ENCODE data around the gene PHYH. TPM values are rescaled to one million over a fixed set of nuclear protein-coding genes. Genes with fewer than 3 reads are reported as not detected.

Gene PHYH
- total RNA-seq, 1 experiment from 2014 or later = 3.5 TPM

GRCh38 chr10:13316635-13317311 lies 16.9 kb upstream of the PHYH start:
- Histone ChIP-seq H3K27me3 (ENCODE audit: low read length) (no peaks in the 10 kb centered on the region), H2AFZ (ENCODE audit: low read length) (no peak overlapping the region), H3K9me3 (ENCODE audit: low read length) (no peaks in the 10 kb centered on the region), H3K27ac (ENCODE audit: low read length) (no peak overlapping the region), H3K36me3 (ENCODE audit: insufficient read depth, low read length) (peaks cover 2% of the 10 kb centered on the region; the same call in 1 of the 2 replicates), H3K9ac (ENCODE audit: low read length) (no peak overlapping the region), H3K4me1 (ENCODE audit: low read length) (no peaks in the 10 kb centered on the region), H4K20me1 (ENCODE audit: insufficient read depth, low read depth, low read length) (no peaks in the 10 kb centered on the region), H3K4me2 (ENCODE audit: low read depth, low read length, poor library complexity, severe bottlenecking) (no peak overlapping the region), H3K9me2 (replicated peaks; ENCODE audit: insufficient read depth, low read length) (no peaks in the 10 kb centered on the region), H3K4me3 (ENCODE audit: low read length) (no peak overlapping the region), H3K79me2 (ENCODE audit: low read length) (no peaks in the 10 kb centered on the region)
- DNase-seq = no peak

- no peak overlapping the region for H3K9ac ChIP-seq (ENCODE audit: low read length)
- H3K4me2 ChIP-seq (ENCODE audit: low read depth, low read length, poor library complexity, severe bottlenecking) = no peak overlapping the region
- no peaks in the 10 kb centered on the region for H3K4me1 ChIP-seq (ENCODE audit: low read length)
- no peak overlapping the region for H3K27ac ChIP-seq (ENCODE audit: low read length)
- no peaks in the 10 kb centered on the region for H4K20me1 ChIP-seq (ENCODE audit: insufficient read depth, low read depth, low read length)
- no peak overlapping the region for H2AFZ ChIP-seq (ENCODE audit: low read length)
- no peaks in the 10 kb centered on the region for H3K79me2 ChIP-seq (ENCODE audit: low read length)
- DNase-seq = no peak
- H3K9me2 ChIP-seq (replicated peaks; ENCODE audit: insufficient read depth, low read length) = no peaks in the 10 kb centered on the region
- no peak overlapping the region for H3K4me3 ChIP-seq (ENCODE audit: low read length)
- no peaks in the 10 kb centered on the region; the same call in 1 of the 2 replicates for H3K36me3 ChIP-seq (ENCODE audit: insufficient read depth, low read length)
- H3K27me3 ChIP-seq (ENCODE audit: low read length) = no peaks in the 10 kb centered on the region
- H3K9me3 ChIP-seq (ENCODE audit: low read length) = no peaks in the 10 kb centered on the region
Measured at GRCh38 chr10:13315361-13315760, 15.5 kb upstream of the PHYH start.

- Histone ChIP-seq H3K9ac (ENCODE audit: low read length) (no peak overlapping the region), H3K4me2 (ENCODE audit: low read depth, low read length, poor library complexity, severe bottlenecking) (no peak overlapping the region), H2AFZ (ENCODE audit: low read length) (no peak overlapping the region), H3K9me3 (ENCODE audit: low read length) (no peaks in the 10 kb centered on the region), H3K36me3 (ENCODE audit: insufficient read depth, low read length) (no peaks in the 10 kb centered on the region), H3K79me2 (ENCODE audit: low read length) (no peaks in the 10 kb centered on the region), H3K4me1 (ENCODE audit: low read length) (no peaks in the 10 kb centered on the region), H3K27ac (ENCODE audit: low read length) (no peak overlapping the region), H3K27me3 (ENCODE audit: low read length) (no peaks in the 10 kb centered on the region), H4K20me1 (ENCODE audit: insufficient read depth, low read depth, low read length) (no peaks in the 10 kb centered on the region), H3K9me2 (replicated peaks; ENCODE audit: insufficient read depth, low read length) (no peaks in the 10 kb centered on the region), H3K4me3 (ENCODE audit: low read length) (no peak overlapping the region)
- no peak for DNase-seq
Measured at GRCh38 chr10:13311177-13311575, 11.3 kb upstream of the PHYH start.

DNA sequence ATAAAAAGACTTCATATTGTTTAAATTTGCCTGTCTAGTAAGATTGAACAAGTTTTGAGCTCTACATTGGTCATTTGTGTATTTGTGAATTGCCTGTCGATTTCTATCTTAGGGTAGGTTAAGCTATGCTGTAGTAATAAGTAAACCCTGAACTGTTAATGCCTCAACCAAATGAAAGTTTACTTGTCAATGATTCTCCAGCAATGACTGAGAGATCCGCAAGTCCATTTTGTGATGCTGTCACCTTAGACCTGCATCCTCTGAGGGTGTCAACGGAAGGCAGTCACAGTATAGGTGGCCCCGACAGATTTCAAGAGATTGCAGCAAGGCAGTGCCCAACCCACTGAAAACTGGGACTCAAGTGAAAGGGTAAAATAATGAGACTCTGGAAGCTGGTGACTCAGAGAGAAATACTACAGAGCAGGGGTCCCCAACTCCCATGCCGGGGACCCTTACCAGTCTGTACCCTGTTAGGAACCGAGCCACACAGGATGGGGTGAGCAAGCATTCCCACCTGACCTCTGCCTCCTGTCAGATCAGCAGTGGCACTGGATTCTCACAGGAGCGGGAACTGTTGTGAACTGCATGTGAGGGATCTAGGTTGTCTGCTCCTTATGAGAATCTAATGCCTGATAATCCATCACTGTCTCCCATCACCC lies 10.8 kb upstream of the PHYH start:
- no peak overlapping the region for H3K9ac ChIP-seq (ENCODE audit: low read length)
- no peak for DNase-seq
- H2AFZ ChIP-seq (ENCODE audit: low read length) = no peak overlapping the region
- H3K4me1 ChIP-seq (ENCODE audit: low read length) = no peaks in the 10 kb centered on the region
- no peaks in the 10 kb centered on the region for H4K20me1 ChIP-seq (ENCODE audit: insufficient read depth, low read depth, low read length)
- no peak overlapping the region for H3K4me3 ChIP-seq (ENCODE audit: low read length)
- H3K27ac ChIP-seq (ENCODE audit: low read length) = no peak overlapping the region
- no peaks in the 10 kb centered on the region for H3K27me3 ChIP-seq (ENCODE audit: low read length)
- H3K4me2 ChIP-seq (ENCODE audit: low read depth, low read length, poor library complexity, severe bottlenecking) = no peak overlapping the region
- no peaks in the 10 kb centered on the region for H3K9me2 ChIP-seq (replicated peaks; ENCODE audit: insufficient read depth, low read length)
- H3K79me2 ChIP-seq (ENCODE audit: low read length) = no peaks in the 10 kb centered on the region
- no peaks in the 10 kb centered on the region for H3K36me3 ChIP-seq (ENCODE audit: insufficient read depth, low read length)
- H3K9me3 ChIP-seq (ENCODE audit: low read length) = no peaks in the 10 kb centered on the region

GRCh38 chr10:13309792-13310191 lies 9.9 kb upstream of the PHYH start:
- Histone ChIP-seq H3K4me2 (ENCODE audit: low read depth, low read length, poor library complexity, severe bottlenecking) (no peak overlapping the region), H3K36me3 (ENCODE audit: insufficient read depth, low read length) (no peaks in the 10 kb centered on the region), H3K27ac (ENCODE audit: low read length) (no peak overlapping the region), H3K9me2 (replicated peaks; ENCODE audit: insufficient read depth, low read length) (no peaks in the 10 kb centered on the region), H3K27me3 (ENCODE audit: low read length) (no peaks in the 10 kb centered on the region), H3K4me3 (ENCODE audit: low read length) (no peak overlapping the region), H2AFZ (ENCODE audit: low read length) (no peak overlapping the region), H4K20me1 (ENCODE audit: insufficient read depth, low read depth, low read length) (no peaks in the 10 kb centered on the region), H3K79me2 (ENCODE audit: low read length) (no peaks in the 10 kb centered on the region), H3K9ac (ENCODE audit: low read length) (no peak overlapping the region), H3K4me1 (ENCODE audit: low read length) (no peaks in the 10 kb centered on the region), H3K9me3 (ENCODE audit: low read length) (no peaks in the 10 kb centered on the region)
- no peak for DNase-seq

GRCh38 chr10:13308096-13308495 lies 8.2 kb upstream of the PHYH start:
- Histone ChIP-seq H3K9me3 (ENCODE audit: low read length) (no peaks in the 10 kb centered on the region), H3K4me3 (ENCODE audit: low read length) (no peak overlapping the region), H3K4me1 (ENCODE audit: low read length) (no peaks in the 10 kb centered on the region), H3K27me3 (ENCODE audit: low read length) (no peaks in the 10 kb centered on the region), H3K4me2 (ENCODE audit: low read depth, low read length, poor library complexity, severe bottlenecking) (no peak overlapping the region), H3K27ac (ENCODE audit: low read length) (no peak overlapping the region), H2AFZ (ENCODE audit: low read length) (no peak overlapping the region), H4K20me1 (ENCODE audit: insufficient read depth, low read depth, low read length) (no peaks in the 10 kb centered on the region), H3K79me2 (ENCODE audit: low read length) (no peaks in the 10 kb centered on the region), H3K9me2 (replicated peaks; ENCODE audit: insufficient read depth, low read length) (no peaks in the 10 kb centered on the region), H3K36me3 (ENCODE audit: insufficient read depth, low read length) (no peaks in the 10 kb centered on the region), H3K9ac (ENCODE audit: low read length) (no peak overlapping the region)
- no peak for DNase-seq

- H3K4me1 ChIP-seq (ENCODE audit: low read length) = peaks cover 11% of the 10 kb centered on the region
- no peaks in the 10 kb centered on the region for H3K27me3 ChIP-seq (ENCODE audit: low read length)
- no peak overlapping the region for H3K4me2 ChIP-seq (ENCODE audit: low read depth, low read length, poor library complexity, severe bottlenecking)
- no peaks in the 10 kb centered on the region for H3K79me2 ChIP-seq (ENCODE audit: low read length)
- H3K4me3 ChIP-seq (ENCODE audit: low read length) = no peak overlapping the region
- no peak overlapping the region for H3K27ac ChIP-seq (ENCODE audit: low read length)
- no peak overlapping the region for H2AFZ ChIP-seq (ENCODE audit: low read length)
- DNase-seq = no peak
- H4K20me1 ChIP-seq (ENCODE audit: insufficient read depth, low read depth, low read length) = no peaks in the 10 kb centered on the region
- H3K9me2 ChIP-seq (replicated peaks; ENCODE audit: insufficient read depth, low read length) = no peaks in the 10 kb centered on the region
- no peaks in the 10 kb centered on the region for H3K36me3 ChIP-seq (ENCODE audit: insufficient read depth, low read length)
- no peaks in the 10 kb centered on the region for H3K9me3 ChIP-seq (ENCODE audit: low read length)
- no peak overlapping the region for H3K9ac ChIP-seq (ENCODE audit: low read length)
Measured at GRCh38 chr10:13306103-13306502, 6.2 kb upstream of the PHYH start.

- H3K4me2 ChIP-seq (ENCODE audit: low read depth, low read length, poor library complexity, severe bottlenecking) = peak overlapping the region; percentile 73
Measured at GRCh38 chr10:13302821-13303555, 3.1 kb upstream of the PHYH start.

More at GRCh38 chr10:13302821-13303555, 3.1 kb upstream of the PHYH start:
- H3K9me2 ChIP-seq (replicated peaks; ENCODE audit: insufficient read depth, low read length) = no peaks in the 10 kb centered on the region
- H4K20me1 ChIP-seq (ENCODE audit: insufficient read depth, low read depth, low read length) = no peaks in the 10 kb centered on the region
- no peaks in the 10 kb centered on the region for H3K9me3 ChIP-seq (ENCODE audit: low read length)
- H3K36me3 ChIP-seq (ENCODE audit: insufficient read depth, low read length) = no peaks in the 10 kb centered on the region
- H3K27ac ChIP-seq (ENCODE audit: low read length) = no peak overlapping the region
- peaks cover 20% of the 10 kb centered on the region for H3K4me1 ChIP-seq (ENCODE audit: low read length)
- H3K4me3 ChIP-seq (ENCODE audit: low read length) = no peak overlapping the region; the same call in 1 of the 2 replicates
- H2AFZ ChIP-seq (ENCODE audit: low read length) = no peak overlapping the region
- no peak overlapping the region for H3K9ac ChIP-seq (ENCODE audit: low read length)
- no peak for DNase-seq
- H3K27me3 ChIP-seq (ENCODE audit: low read length) = no peaks in the 10 kb centered on the region
- no peaks in the 10 kb centered on the region for H3K79me2 ChIP-seq (ENCODE audit: low read length)

Data from Karpas-422 (cell line).